GM23338 (cell line): ENCODE measurements around the gene ATXN3. TPM values are rescaled to one million over a fixed set of nuclear protein-coding genes. Genes with fewer than 3 reads are reported as not detected.

Source experiments
- ATAC-seq: fragments of 200-7000 bp; cut with Tn5 transposase; 3 replicates; pipeline ENCODE4 v1.9.1; 2020
- DNase-seq: peaks from one replicate; pipeline ENCODE4 v3.0.0-alpha.2; 2015; ENCODE audit warnings: low spot score
- H2AFZ ChIP-seq: fragments of 200-600 bp; sonication (generic); 2 replicates; pipeline ENCODE4 v1.8.0; 2016; ENCODE audit warnings: antibody characterized with exemption, mild to moderate bottlenecking, moderate library complexity
- H3F3A ChIP-seq: fragments of 200-600 bp; sonication (generic); replicated peaks from 2 replicates; pipeline ENCODE4 v1.8.0; 2017; ENCODE audit warnings: antibody characterized with exemption, mixed run types, low read depth
- H3K27ac ChIP-seq: fragments of 200-600 bp; sonication (generic); 2 replicates; pipeline ENCODE4 v1.6.1; 2016; ENCODE audit warnings: low read depth
- H3K27me3 ChIP-seq: fragments of 200-600 bp; sonication (generic); 2 replicates; pipeline ENCODE4 v1.8.0; 2016; ENCODE audit warnings: mild to moderate bottlenecking, mixed run types, moderate library complexity; ENCODE audit not compliant: insufficient read depth
- H3K36me3 ChIP-seq: fragments of 200-600 bp; sonication (generic); 2 replicates; pipeline ENCODE4 v1.8.0; 2016; ENCODE audit warnings: mild to moderate bottlenecking; ENCODE audit not compliant: insufficient read depth
- H3K4me1 ChIP-seq: fragments of 200-600 bp; sonication (generic); 2 replicates; pipeline ENCODE4 v1.8.0; 2016; ENCODE audit warnings: mild to moderate bottlenecking, moderate library complexity; ENCODE audit not compliant: insufficient read depth
- H3K4me2 ChIP-seq: fragments of 200-600 bp; sonication (generic); 2 replicates; pipeline ENCODE4 v1.7.1; 2017; ENCODE audit warnings: mixed run types
- H3K4me3 ChIP-seq: fragments of 200-600 bp; sonication (generic); 2 replicates; pipeline ENCODE4 v1.6.1; 2016; ENCODE audit warnings: mixed run types
- H3K79me2 ChIP-seq: fragments of 200-600 bp; sonication (generic); replicated peaks from 2 replicates; pipeline ENCODE4 v1.8.0; 2017; ENCODE audit warnings: mild to moderate bottlenecking; ENCODE audit not compliant: insufficient read depth
- H3K9me2 ChIP-seq: fragments of 200-600 bp; sonication (generic); 2 replicates; pipeline ENCODE4 v1.8.0; 2017; ENCODE audit not compliant: insufficient read depth
- H4K20me1 ChIP-seq: fragments of 200-600 bp; sonication (generic); replicated peaks from 2 replicates; pipeline ENCODE4 v1.8.0; 2017; ENCODE audit warnings: mild to moderate bottlenecking; ENCODE audit not compliant: insufficient read depth
- H3K27ac Mint-ChIP-seq: 2 replicates; pipeline ENCODE4 v1.8.0; 2020; ENCODE audit warnings: inconsistent platforms, mild to moderate bottlenecking, moderate library complexity, mixed read lengths
- H3K27me3 Mint-ChIP-seq: 3 replicates; pipeline ENCODE4 v1.8.0; 2022; ENCODE audit warnings: low read depth, mild to moderate bottlenecking, moderate library complexity, mixed read lengths, inconsistent platforms; ENCODE audit not compliant: insufficient read depth, poor library complexity
- H3K36me3 Mint-ChIP-seq: 3 replicates; pipeline ENCODE4 v1.8.0; 2021; ENCODE audit warnings: low read depth, mild to moderate bottlenecking, inconsistent platforms, moderate library complexity, mixed read lengths
- H3K4me1 Mint-ChIP-seq: 3 replicates; pipeline ENCODE4 v1.8.0; 2020; ENCODE audit warnings: mild to moderate bottlenecking, inconsistent platforms, mixed read lengths
- H3K4me3 Mint-ChIP-seq: 3 replicates; pipeline ENCODE4 v1.8.0; 2021; ENCODE audit warnings: moderate library complexity, mild to moderate bottlenecking, inconsistent platforms, mixed read lengths
- H3K9me3 Mint-ChIP-seq: 3 replicates; pipeline ENCODE4 v1.8.0; 2020; ENCODE audit warnings: moderate library complexity, mild to moderate bottlenecking, inconsistent platforms, mixed read lengths
- ETS1 ChIP-seq: IDR thresholded peaks from 2 replicates; pipeline ENCODE4 v1.6.1; 2016; ENCODE audit warnings: antibody characterized with exemption
- EZH2 ChIP-seq: fragments of 200-600 bp; sonication (generic); IDR thresholded peaks from one replicate; pipeline ENCODE4 v1.8.0; 2017; ENCODE audit warnings: antibody characterized with exemption, mild to moderate bottlenecking, low read depth; ENCODE audit not compliant: unreplicated experiment
- polyA plus RNA-seq: library from polyadenylated mRNA; unstranded; fragments of >200 nt; fragmentation: Nextera tagmentation; extraction: Ambion mirVana; gene quantifications from 2 replicates; pipeline ENCODE4 v1.2.1, GENCODE V29; 2016
- total RNA-seq: library from RNA; depleted of rRNA; stranded (reverse); fragments of >200 nt; shearing (Covaris generic); gene quantifications from 2 replicates; pipeline ENCODE4 v1.2.3, GENCODE V29; 2014
- TF ChIP-seq, protein P1 (sequence below): IDR thresholded peaks from one replicate; pipeline ENCODE4 v1.6.1; 2018; ENCODE audit warnings: antibody characterized with exemption; ENCODE audit not compliant: unreplicated experiment
- TF ChIP-seq, protein P2 (sequence below): fragments of 250-450 bp; sonication (Bioruptor Pico); IDR thresholded peaks from 2 replicates; pipeline ENCODE4 v1.5.0; 2020; ENCODE audit warnings: mild to moderate bottlenecking, moderate library complexity

Gene ATXN3
- total and polyA plus RNA-seq, 2 experiments from 2014 or later = 39.5 to 66.7 TPM

- H3K27ac ChIP-seq = no peak overlapping the region
- Mint-ChIP-seq H3K36me3 (peaks cover 27% of the 10 kb centered on the region), H3K27me3 (peaks cover 3% of the 10 kb centered on the region), H3K4me3 (no peak overlapping the region), H3K27ac (no peak overlapping the region), H3K9me3 (no peaks in the 10 kb centered on the region), H3K4me1 (no peaks in the 10 kb centered on the region)
- H3K4me2 ChIP-seq = no peak overlapping the region
- H4K20me1 ChIP-seq = 0 out of 2 replicates have a peak, but pooled peaks cover 3% of the 10 kb centered on the region
- no peak overlapping the region for H3K4me3 ChIP-seq
- no peaks in the 10 kb centered on the region for H3K79me2 ChIP-seq
- DNase-seq = no peak
- no peaks in the 10 kb centered on the region for H3K9me2 ChIP-seq
- H3K4me1 ChIP-seq = no peaks in the 10 kb centered on the region
- no peaks in the 10 kb centered on the region for H3K27me3 ChIP-seq
- no peak overlapping the region for H2AFZ ChIP-seq
- no peaks in the 10 kb centered on the region for H3F3A ChIP-seq
- ATAC-seq = no peak
- peaks cover 21% of the 10 kb centered on the region for H3K36me3 ChIP-seq
- TF ChIP-seq ETS1 (no peak), EZH2 (no peak)
- TF ChIP-seq, protein P1, sequence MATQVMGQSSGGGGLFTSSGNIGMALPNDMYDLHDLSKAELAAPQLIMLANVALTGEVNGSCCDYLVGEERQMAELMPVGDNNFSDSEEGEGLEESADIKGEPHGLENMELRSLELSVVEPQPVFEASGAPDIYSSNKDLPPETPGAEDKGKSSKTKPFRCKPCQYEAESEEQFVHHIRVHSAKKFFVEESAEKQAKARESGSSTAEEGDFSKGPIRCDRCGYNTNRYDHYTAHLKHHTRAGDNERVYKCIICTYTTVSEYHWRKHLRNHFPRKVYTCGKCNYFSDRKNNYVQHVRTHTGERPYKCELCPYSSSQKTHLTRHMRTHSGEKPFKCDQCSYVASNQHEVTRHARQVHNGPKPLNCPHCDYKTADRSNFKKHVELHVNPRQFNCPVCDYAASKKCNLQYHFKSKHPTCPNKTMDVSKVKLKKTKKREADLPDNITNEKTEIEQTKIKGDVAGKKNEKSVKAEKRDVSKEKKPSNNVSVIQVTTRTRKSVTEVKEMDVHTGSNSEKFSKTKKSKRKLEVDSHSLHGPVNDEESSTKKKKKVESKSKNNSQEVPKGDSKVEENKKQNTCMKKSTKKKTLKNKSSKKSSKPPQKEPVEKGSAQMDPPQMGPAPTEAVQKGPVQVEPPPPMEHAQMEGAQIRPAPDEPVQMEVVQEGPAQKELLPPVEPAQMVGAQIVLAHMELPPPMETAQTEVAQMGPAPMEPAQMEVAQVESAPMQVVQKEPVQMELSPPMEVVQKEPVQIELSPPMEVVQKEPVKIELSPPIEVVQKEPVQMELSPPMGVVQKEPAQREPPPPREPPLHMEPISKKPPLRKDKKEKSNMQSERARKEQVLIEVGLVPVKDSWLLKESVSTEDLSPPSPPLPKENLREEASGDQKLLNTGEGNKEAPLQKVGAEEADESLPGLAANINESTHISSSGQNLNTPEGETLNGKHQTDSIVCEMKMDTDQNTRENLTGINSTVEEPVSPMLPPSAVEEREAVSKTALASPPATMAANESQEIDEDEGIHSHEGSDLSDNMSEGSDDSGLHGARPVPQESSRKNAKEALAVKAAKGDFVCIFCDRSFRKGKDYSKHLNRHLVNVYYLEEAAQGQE = no peak
- TF ChIP-seq, protein P2, sequence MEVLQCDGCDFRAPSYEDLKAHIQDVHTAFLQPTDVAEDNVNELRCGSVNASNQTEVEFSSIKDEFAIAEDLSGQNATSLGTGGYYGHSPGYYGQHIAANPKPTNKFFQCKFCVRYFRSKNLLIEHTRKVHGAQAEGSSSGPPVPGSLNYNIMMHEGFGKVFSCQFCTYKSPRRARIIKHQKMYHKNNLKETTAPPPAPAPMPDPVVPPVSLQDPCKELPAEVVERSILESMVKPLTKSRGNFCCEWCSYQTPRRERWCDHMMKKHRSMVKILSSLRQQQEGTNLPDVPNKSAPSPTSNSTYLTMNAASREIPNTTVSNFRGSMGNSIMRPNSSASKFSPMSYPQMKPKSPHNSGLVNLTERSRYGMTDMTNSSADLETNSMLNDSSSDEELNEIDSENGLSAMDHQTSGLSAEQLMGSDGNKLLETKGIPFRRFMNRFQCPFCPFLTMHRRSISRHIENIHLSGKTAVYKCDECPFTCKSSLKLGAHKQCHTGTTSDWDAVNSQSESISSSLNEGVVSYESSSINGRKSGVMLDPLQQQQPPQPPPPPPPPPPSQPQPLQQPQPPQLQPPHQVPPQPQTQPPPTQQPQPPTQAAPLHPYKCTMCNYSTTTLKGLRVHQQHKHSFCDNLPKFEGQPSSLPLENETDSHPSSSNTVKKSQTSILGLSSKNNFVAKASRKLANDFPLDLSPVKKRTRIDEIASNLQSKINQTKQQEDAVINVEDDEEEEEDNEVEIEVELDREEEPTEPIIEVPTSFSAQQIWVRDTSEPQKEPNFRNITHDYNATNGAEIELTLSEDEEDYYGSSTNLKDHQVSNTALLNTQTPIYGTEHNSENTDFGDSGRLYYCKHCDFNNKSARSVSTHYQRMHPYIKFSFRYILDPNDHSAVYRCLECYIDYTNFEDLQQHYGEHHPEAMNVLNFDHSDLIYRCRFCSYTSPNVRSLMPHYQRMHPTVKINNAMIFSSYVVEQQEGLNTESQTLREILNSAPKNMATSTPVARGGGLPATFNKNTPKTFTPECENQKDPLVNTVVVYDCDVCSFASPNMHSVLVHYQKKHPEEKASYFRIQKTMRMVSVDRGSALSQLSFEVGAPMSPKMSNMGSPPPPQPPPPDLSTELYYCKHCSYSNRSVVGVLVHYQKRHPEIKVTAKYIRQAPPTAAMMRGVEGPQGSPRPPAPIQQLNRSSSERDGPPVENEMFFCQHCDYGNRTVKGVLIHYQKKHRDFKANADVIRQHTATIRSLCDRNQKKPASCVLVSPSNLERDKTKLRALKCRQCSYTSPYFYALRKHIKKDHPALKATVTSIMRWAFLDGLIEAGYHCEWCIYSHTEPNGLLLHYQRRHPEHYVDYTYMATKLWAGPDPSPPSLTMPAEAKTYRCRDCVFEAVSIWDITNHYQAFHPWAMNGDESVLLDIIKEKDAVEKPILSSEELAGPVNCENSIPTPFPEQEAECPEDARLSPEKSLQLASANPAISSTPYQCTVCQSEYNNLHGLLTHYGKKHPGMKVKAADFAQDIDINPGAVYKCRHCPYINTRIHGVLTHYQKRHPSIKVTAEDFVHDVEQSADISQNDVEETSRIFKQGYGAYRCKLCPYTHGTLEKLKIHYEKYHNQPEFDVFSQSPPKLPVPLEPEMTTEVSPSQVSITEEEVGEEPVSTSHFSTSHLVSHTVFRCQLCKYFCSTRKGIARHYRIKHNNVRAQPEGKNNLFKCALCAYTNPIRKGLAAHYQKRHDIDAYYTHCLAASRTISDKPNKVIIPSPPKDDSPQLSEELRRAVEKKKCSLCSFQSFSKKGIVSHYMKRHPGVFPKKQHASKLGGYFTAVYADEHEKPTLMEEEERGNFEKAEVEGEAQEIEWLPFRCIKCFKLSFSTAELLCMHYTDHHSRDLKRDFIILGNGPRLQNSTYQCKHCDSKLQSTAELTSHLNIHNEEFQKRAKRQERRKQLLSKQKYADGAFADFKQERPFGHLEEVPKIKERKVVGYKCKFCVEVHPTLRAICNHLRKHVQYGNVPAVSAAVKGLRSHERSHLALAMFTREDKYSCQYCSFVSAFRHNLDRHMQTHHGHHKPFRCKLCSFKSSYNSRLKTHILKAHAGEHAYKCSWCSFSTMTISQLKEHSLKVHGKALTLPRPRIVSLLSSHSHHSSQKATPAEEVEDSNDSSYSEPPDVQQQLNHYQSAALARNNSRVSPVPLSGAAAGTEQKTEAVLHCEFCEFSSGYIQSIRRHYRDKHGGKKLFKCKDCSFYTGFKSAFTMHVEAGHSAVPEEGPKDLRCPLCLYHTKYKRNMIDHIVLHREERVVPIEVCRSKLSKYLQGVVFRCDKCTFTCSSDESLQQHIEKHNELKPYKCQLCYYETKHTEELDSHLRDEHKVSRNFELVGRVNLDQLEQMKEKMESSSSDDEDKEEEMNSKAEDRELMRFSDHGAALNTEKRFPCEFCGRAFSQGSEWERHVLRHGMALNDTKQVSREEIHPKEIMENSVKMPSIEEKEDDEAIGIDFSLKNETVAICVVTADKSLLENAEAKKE (CRISPR knock-in tag) = no peak
Observed at GRCh38 chr14:92074555-92074954, 31.8 kb downstream of the ATXN3 start.
